Activated naive CD8-positive, alpha-beta T cell (primary cell): ENCODE data around the gene TSPAN7.

ENCODE experiments used
- H3K27ac Mint-ChIP-seq: one replicate; pipeline ENCODE4 v1.8.0; 2021; ENCODE audit warnings: mixed read lengths
- H3K27me3 Mint-ChIP-seq: one replicate; pipeline ENCODE4 v1.8.0; 2021; ENCODE audit warnings: mixed read lengths
- H3K36me3 Mint-ChIP-seq: one replicate; pipeline ENCODE4 v1.8.0; 2021; ENCODE audit warnings: mixed read lengths
- H3K4me1 Mint-ChIP-seq: one replicate; pipeline ENCODE4 v1.8.0; 2021; ENCODE audit warnings: low read depth, mixed read lengths
- H3K4me3 Mint-ChIP-seq: one replicate; pipeline ENCODE4 v1.8.0; 2021; ENCODE audit warnings: mild to moderate bottlenecking, mixed read lengths
- H3K9me3 Mint-ChIP-seq: one replicate; pipeline ENCODE4 v1.8.0; 2021; ENCODE audit warnings: low read depth, mixed read lengths

Gene TSPAN7

DNA sequence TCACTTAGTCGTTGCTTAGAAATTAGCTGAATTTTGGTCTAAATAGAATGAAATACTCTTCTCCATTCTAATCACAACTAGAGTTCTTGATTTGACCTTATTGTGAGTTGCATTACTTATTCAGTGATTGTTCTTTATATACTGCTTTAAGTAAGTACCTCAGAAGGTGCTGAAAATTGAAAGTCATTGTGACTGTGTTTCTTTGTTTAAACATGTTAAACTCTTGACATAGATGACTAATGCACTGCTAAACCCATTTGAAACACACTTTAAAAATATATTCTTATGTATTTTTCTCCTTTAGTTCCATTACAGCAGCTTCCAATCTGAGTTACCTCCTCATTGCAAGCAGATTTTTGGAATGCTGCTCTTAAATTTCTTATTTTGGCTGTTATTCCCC lies 9.1 kb downstream of the TSPAN7 start:
- Mint-ChIP-seq H3K27ac (no peak overlapping the region), H3K27me3 (no peaks in the 10 kb centered on the region), H3K9me3 (no peaks in the 10 kb centered on the region), H3K4me3 (no peak overlapping the region), H3K36me3 (no peaks in the 10 kb centered on the region), H3K4me1 (no peaks in the 10 kb centered on the region)

DNA sequence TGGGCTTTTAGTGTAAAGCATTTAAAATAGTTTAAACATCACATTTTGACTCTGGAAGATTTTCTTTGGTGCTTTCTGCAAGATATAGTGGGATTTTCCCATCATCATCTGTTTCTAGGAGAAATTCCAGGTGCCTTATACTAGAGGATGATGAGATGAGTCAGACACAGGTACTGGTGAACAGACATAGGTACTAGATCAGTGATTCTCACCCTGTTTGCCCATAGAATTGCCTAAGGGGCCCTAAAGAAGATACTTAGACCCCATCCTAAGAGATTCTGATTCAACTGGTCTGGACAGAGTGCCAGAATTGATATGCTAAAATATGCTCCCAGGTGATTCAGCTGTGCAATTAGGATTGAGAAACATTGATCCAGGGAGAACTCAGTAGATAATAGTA lies 9.7 kb downstream of the TSPAN7 start:
- Mint-ChIP-seq H3K27me3 (no peaks in the 10 kb centered on the region), H3K27ac (no peak overlapping the region), H3K36me3 (no peaks in the 10 kb centered on the region), H3K4me1 (no peaks in the 10 kb centered on the region), H3K9me3 (no peaks in the 10 kb centered on the region), H3K4me3 (no peak overlapping the region)

- Mint-ChIP-seq H3K36me3 (no peaks in the 10 kb centered on the region), H3K9me3 (no peaks in the 10 kb centered on the region), H3K27me3 (no peaks in the 10 kb centered on the region), H3K4me1 (no peaks in the 10 kb centered on the region), H3K27ac (no peak overlapping the region), H3K4me3 (no peak overlapping the region)
These were observed 13.5 kb downstream of the TSPAN7 start for GRCh38 chrX:38574858-38575257.

GRCh38 chrX:38575888-38576287 lies 14.5 kb downstream of the TSPAN7 start:
- Mint-ChIP-seq H3K4me3 (no peak overlapping the region), H3K27ac (no peak overlapping the region)

GRCh38 chrX:38577738-38578137 lies 16.4 kb downstream of the TSPAN7 start:
- Mint-ChIP-seq H3K4me3 (no peak overlapping the region), H3K36me3 (no peaks in the 10 kb centered on the region), H3K4me1 (no peaks in the 10 kb centered on the region), H3K27ac (no peak overlapping the region), H3K27me3 (no peaks in the 10 kb centered on the region), H3K9me3 (no peaks in the 10 kb centered on the region)

More at GRCh38 chrX:38575888-38576287, 14.5 kb downstream of the TSPAN7 start:
- Mint-ChIP-seq H3K27me3 (no peaks in the 10 kb centered on the region), H3K4me1 (no peaks in the 10 kb centered on the region), H3K9me3 (no peaks in the 10 kb centered on the region), H3K36me3 (no peaks in the 10 kb centered on the region)

DNA sequence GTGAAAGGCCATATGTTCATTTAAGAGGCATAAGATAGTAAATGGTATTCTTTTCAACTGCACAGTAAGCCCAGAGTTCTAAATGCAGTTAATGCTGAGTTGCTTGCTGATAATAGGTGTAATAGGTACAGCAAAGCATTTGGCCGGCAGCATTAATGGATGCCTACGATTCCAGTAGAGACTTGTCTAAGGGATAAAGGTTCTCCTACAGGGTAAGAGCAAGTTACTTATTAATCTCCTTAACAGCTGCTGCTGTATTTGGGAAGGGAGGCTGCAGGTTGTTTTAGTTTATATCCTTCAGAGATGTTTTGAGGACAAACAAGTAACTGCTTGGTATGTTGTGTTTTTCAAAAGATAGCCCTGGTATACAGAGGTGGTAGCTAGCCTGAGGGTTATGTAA lies 16.8 kb downstream of the TSPAN7 start:
- no peak overlapping the region for H3K27ac Mint-ChIP-seq
- H3K36me3 Mint-ChIP-seq, result no peaks in the 10 kb centered on the region
- no peaks in the 10 kb centered on the region for H3K4me1 Mint-ChIP-seq
- H3K9me3 Mint-ChIP-seq, result no peaks in the 10 kb centered on the region
- H3K4me3 Mint-ChIP-seq, result no peak overlapping the region
- no peaks in the 10 kb centered on the region for H3K27me3 Mint-ChIP-seq

DNA sequence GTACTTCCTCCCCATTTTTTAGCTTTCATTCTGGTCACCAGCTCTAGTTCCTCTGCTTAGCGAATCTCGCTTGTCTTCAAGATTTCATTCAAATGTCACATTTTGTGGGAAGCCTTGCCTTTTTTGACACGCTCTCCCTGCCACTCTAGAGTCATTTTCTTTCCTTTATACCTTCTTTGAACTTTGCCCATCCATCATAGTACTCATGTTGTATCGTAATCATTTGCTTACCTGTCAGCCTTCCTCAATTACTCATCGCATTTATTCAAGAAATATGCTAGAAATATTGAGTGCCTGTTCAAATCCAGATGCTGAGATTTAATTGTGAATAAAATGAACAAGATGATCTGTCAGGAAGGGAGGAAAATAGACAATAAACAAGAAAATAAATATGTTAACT lies 21.8 kb downstream of the TSPAN7 start:
- Mint-ChIP-seq H3K27ac (no peak overlapping the region), H3K4me1 (no peaks in the 10 kb centered on the region), H3K36me3 (no peaks in the 10 kb centered on the region), H3K27me3 (no peaks in the 10 kb centered on the region), H3K4me3 (no peak overlapping the region), H3K9me3 (no peaks in the 10 kb centered on the region)

GRCh38 chrX:38594434-38594833 lies 33.1 kb downstream of the TSPAN7 start:
- Mint-ChIP-seq H3K36me3 (no peaks in the 10 kb centered on the region), H3K27ac (no peak overlapping the region), H3K27me3 (peaks cover 4% of the 10 kb centered on the region), H3K9me3 (no peaks in the 10 kb centered on the region), H3K4me1 (no peaks in the 10 kb centered on the region), H3K4me3 (no peak overlapping the region)

DNA sequence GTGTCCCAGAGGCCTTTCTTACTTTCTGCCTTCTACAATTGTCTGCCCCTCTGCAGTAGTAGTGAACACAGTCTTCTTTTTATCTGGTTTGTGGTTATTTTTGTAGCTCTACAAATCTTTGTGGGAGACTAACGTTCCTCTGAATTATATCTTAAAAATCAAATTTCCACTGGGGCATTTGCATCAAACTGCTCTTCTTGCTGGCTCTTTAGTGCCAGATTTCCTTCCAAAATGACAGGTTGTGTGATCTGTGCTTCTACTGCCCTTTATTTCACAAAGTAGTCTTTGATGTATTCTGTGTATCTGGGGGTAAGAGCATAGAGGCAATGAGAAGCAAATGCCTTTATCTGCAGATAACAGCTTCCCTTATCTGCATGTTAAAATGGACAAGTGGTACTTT lies 34.5 kb downstream of the TSPAN7 start:
- Mint-ChIP-seq H3K4me1 (no peaks in the 10 kb centered on the region), H3K27ac (no peak overlapping the region), H3K4me3 (no peak overlapping the region), H3K36me3 (no peaks in the 10 kb centered on the region), H3K27me3 (peaks cover 4% of the 10 kb centered on the region), H3K9me3 (no peaks in the 10 kb centered on the region)

DNA sequence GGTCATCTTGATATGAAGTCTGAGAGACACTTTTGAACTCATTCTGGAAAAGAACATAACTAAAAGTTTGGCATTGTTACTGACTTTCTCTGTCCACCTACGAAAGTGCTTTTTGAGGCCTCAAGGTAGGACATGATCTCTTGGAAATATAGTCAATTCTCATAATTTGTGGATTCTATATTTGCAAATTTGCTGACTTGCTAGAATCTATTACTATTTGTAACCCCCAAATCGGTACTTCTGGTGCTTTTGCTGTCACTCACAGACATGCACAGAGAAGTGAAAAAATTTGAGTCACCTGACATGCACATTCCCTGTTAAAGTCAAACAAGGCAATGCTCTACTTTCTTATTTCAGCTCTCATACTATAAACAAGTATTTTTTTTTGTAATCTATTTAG lies 35.6 kb downstream of the TSPAN7 start:
- Mint-ChIP-seq H3K27me3 (peaks cover 4% of the 10 kb centered on the region), H3K4me3 (no peak overlapping the region), H3K4me1 (no peaks in the 10 kb centered on the region), H3K9me3 (no peaks in the 10 kb centered on the region), H3K27ac (no peak overlapping the region), H3K36me3 (no peaks in the 10 kb centered on the region)

GRCh38 chrX:38599796-38600755 lies 38.7 kb downstream of the TSPAN7 start:
- no peak overlapping the region for H3K4me3 Mint-ChIP-seq
- H3K27me3 Mint-ChIP-seq, result peaks cover 5% of the 10 kb centered on the region
- H3K36me3 Mint-ChIP-seq, result no peaks in the 10 kb centered on the region
- H3K27ac Mint-ChIP-seq, result no peak overlapping the region
- no peaks in the 10 kb centered on the region for H3K9me3 Mint-ChIP-seq
- H3K4me1 Mint-ChIP-seq, result no peaks in the 10 kb centered on the region

GRCh38 chrX:38601866-38602265 lies 40.5 kb downstream of the TSPAN7 start:
- Mint-ChIP-seq H3K9me3 (no peaks in the 10 kb centered on the region), H3K27me3 (peaks cover 5% of the 10 kb centered on the region), H3K4me1 (no peaks in the 10 kb centered on the region), H3K4me3 (no peak overlapping the region), H3K36me3 (no peaks in the 10 kb centered on the region), H3K27ac (no peak overlapping the region)

GRCh38 chrX:38606821-38607220 lies 45.5 kb downstream of the TSPAN7 start:
- Mint-ChIP-seq H3K4me3 (no peak overlapping the region), H3K36me3 (no peaks in the 10 kb centered on the region), H3K27ac (no peak overlapping the region), H3K9me3 (no peaks in the 10 kb centered on the region), H3K4me1 (peaks cover 2% of the 10 kb centered on the region), H3K27me3 (peaks cover 3% of the 10 kb centered on the region)

DNA sequence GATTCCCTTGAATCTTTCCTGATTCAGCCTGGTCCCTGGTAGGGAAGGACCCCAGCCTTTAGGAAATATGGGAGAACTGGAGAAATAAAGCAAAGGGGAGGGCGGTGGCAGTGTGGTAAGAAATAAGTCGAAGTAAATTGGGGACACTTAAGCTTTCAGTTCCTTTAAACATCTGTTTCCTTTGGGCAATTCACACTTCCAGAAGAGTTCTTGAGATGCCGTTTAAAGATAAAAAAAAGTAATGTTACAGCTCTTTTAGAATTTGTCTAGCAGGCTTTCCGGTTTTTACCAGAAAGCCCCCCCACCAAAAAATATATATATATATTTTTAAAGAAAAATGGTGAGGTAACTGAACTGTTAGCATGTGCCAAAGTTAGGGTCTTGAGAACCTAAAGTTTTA lies 46.6 kb downstream of the TSPAN7 start:
- H3K4me1 Mint-ChIP-seq, result peaks cover 2% of the 10 kb centered on the region
- no peak overlapping the region for H3K27ac Mint-ChIP-seq
- H3K27me3 Mint-ChIP-seq, result no peaks in the 10 kb centered on the region
- H3K9me3 Mint-ChIP-seq, result no peaks in the 10 kb centered on the region
- H3K36me3 Mint-ChIP-seq, result no peaks in the 10 kb centered on the region
- H3K4me3 Mint-ChIP-seq, result no peak overlapping the region

GRCh38 chrX:38610849-38611248 lies 49.5 kb downstream of the TSPAN7 start:
- Mint-ChIP-seq H3K4me3 (no peak overlapping the region), H3K27ac (no peak overlapping the region), H3K4me1 (peaks cover 2% of the 10 kb centered on the region)

GRCh38 chrX:38612281-38612680 lies 50.9 kb downstream of the TSPAN7 start:
- no peaks in the 10 kb centered on the region for H3K36me3 Mint-ChIP-seq
- H3K4me1 Mint-ChIP-seq, result peaks cover under 1% of the 10 kb centered on the region
- H3K9me3 Mint-ChIP-seq, result no peaks in the 10 kb centered on the region
- no peak overlapping the region for H3K4me3 Mint-ChIP-seq
- no peak overlapping the region for H3K27ac Mint-ChIP-seq
- H3K27me3 Mint-ChIP-seq, result peaks cover 3% of the 10 kb centered on the region

More at GRCh38 chrX:38610849-38611248, 49.5 kb downstream of the TSPAN7 start:
- Mint-ChIP-seq H3K9me3 (no peaks in the 10 kb centered on the region), H3K27me3 (peaks cover 3% of the 10 kb centered on the region), H3K36me3 (no peaks in the 10 kb centered on the region)
